Gastroesophageal sphincter (tissue), 4 donors: ENCODE results near the gene FAM241B. TPM values are rescaled to one million over a fixed set of nuclear protein-coding genes. Genes with fewer than 3 reads are reported as not detected.

Source experiments
- ATAC-seq: fragments of 150-250 bp; one replicate; pipeline ENCODE4 v1.9.1; 2016; ENCODE audit warnings: mild to moderate bottlenecking, moderate library complexity
- H3K27ac ChIP-seq, 4 donors: fragments of 200-600 bp; sonication (generic) in 3 of 4; 1 replicate in 3 of 4; 2 replicates in 1 of 4; pipeline ENCODE4 v1.5.1; 2016 to 2019
- H3K27me3 ChIP-seq: fragments of 200-600 bp; sonication (generic); one replicate; pipeline ENCODE4 v1.5.1; 2019
- H3K36me3 ChIP-seq, 2 donors: fragments of 200-600 bp; sonication (generic); one replicate each; pipeline ENCODE4 v1.5.1; 2019; ENCODE audit warnings: control low read depth in 1 of 2
- H3K4me1 ChIP-seq, 3 donors: fragments of 200-600 bp; sonication (generic); 1 replicate in 2 of 3; 2 replicates in 1 of 3; pipeline ENCODE4 v1.5.1; 2016 to 2019; ENCODE audit warnings: control low read depth in 2 of 3
- H3K4me3 ChIP-seq, 2 donors: fragments of 200-600 bp; sonication (generic); one replicate each; pipeline ENCODE4 v1.5.1; 2019; ENCODE audit warnings: mild to moderate bottlenecking in 1 of 2, moderate library complexity in 1 of 2
- H3K9me3 ChIP-seq, 3 donors: fragments of 200-600 bp; sonication (generic); one replicate each; pipeline ENCODE4 v1.5.1; 2017 to 2019; ENCODE audit warnings: control low read depth in 2 of 3
- CTCF ChIP-seq, 4 experiments: fragments of 200-600 bp in 2 of 4; fragments of 450-650 bp in 2 of 4; sonication (generic) in 1 of 4; IDR thresholded peaks; one replicate each; pipeline ENCODE4 v1.5.1; 2017 to 2019; ENCODE audit warnings: antibody characterized with exemption in 4 of 4, mild to moderate bottlenecking in 2 of 4, moderate library complexity in 2 of 4
- EP300 ChIP-seq: sonication (generic); formaldehyde crosslinking; IDR thresholded peaks from one replicate; pipeline ENCODE4 v1.6.1; 2017; ENCODE audit warnings: antibody characterized with exemption, mild to moderate bottlenecking
- POLR2A ChIP-seq, 2 donors: fragments of 450-650 bp; IDR thresholded peaks; one replicate each; pipeline ENCODE4 v1.6.1; 2017; ENCODE audit warnings: antibody characterized with exemption in 2 of 2, mild to moderate bottlenecking in 2 of 2, moderate library complexity in 1 of 2
- POLR2AphosphoS5 ChIP-seq: sonication (generic); formaldehyde crosslinking; IDR thresholded peaks from one replicate; pipeline ENCODE4 v1.6.1; 2017; ENCODE audit warnings: antibody characterized with exemption
- WGBS, 2 donors: methylation state at CpG; one replicate each; pipeline ENCODE4 v1.1.5; 2018; ENCODE audit warnings: low coverage in 1 of 2; 5-methylcytosine and 5-hydroxymethylcytosine counted together
- total RNA-seq, 4 donors: library from RNA; depleted of rRNA; stranded (reverse); fragments of >200 nt; gene quantifications; one replicate each; pipeline ENCODE4 v1.1.0, GENCODE V29; 2016

FAM241B gene
- 1 to 10 TPM in 3 of 4 donors, under 1 TPM in 1; 0.81 to 7.9 (median 5.9) TPM for total RNA-seq

GRCh38 chr10:69629897-69630650, at the start of gene FAM241B:
Gene FAM241B, plus strand, starts transcription at chr10:69630247. Its CDS starts 1,497 bp downstream, at chr10:69631744.
- Histone ChIP-seq H3K4me3 (peak within 1 kb of the TSS; percentile 66 to 79), H3K27ac (peak within 1 kb of the TSS in 3 of 4 donors; percentile 13 to 78 (median 69)), H3K27me3 (no peaks in the 10 kb centered on the region), H3K4me1 (peaks cover 0 to 23% (median 0%) of the 10 kb centered on the region in 3 donors), H3K9me3 (no peaks in the 10 kb centered on the region), H3K36me3 (peaks cover 0 to 25% of the 10 kb centered on the region in 2 donors)
- TF ChIP-seq POLR2AphosphoS5 (peak; percentile 7), EP300 (no peak), CTCF (IDR thresholded peaks at IDR 0.05) (peak; percentile 77 to 100 (median 92))
- peak; percentile 90 for ATAC-seq
- WGBS, 2 donors = 6% methylated on average over 14 of the region's 72 CpGs; no CpG with 5 or more reads in 1 of the 2 donors

GRCh38 chr10:69580435-69580834, 49.6 kb upstream of the FAM241B start:
- Histone ChIP-seq H3K36me3 (no peaks in the 10 kb centered on the region), H3K4me3 (no peak overlapping the region), H3K4me1 (no peaks in the 10 kb centered on the region), H3K27me3 (peaks cover 66% of the 10 kb centered on the region), H3K9me3 (no peaks in the 10 kb centered on the region), H3K27ac (no peak overlapping the region)
- TF ChIP-seq POLR2AphosphoS5 = no peak
- TF ChIP-seq POLR2A (IDR thresholded peaks at IDR 0.05) = no peak
- TF ChIP-seq EP300 = no peak
- no peak for TF ChIP-seq CTCF (IDR thresholded peaks at IDR 0.05)
- WGBS, 2 donors = 68 to 80% methylated on average over 5 of the region's 5 CpGs
- no peak for ATAC-seq

GRCh38 chr10:69583106-69583505, 46.9 kb upstream of the FAM241B start:
- Histone ChIP-seq H3K36me3 (no peaks in the 10 kb centered on the region), H3K4me3 (no peak overlapping the region), H3K4me1 (no peaks in the 10 kb centered on the region), H3K27ac (no peak overlapping the region), H3K27me3 (peaks cover 40% of the 10 kb centered on the region), H3K9me3 (no peaks in the 10 kb centered on the region)
- TF ChIP-seq POLR2AphosphoS5 (no peak), CTCF (IDR thresholded peaks at IDR 0.05) (no peak), POLR2A (IDR thresholded peaks at IDR 0.05) (no peak), EP300 (no peak)
- WGBS, 2 donors = 40 to 43% methylated on average over 1 of the region's 2 CpGs
- ATAC-seq = no peak

- no peak overlapping the region for H3K27ac ChIP-seq
- H3K9me3 ChIP-seq = no peaks in the 10 kb centered on the region
- H3K4me3 ChIP-seq = no peak overlapping the region
- peaks cover 24% of the 10 kb centered on the region for H3K27me3 ChIP-seq
- TF ChIP-seq POLR2A (IDR thresholded peaks at IDR 0.05) = no peak
- TF ChIP-seq POLR2AphosphoS5 = no peak
- no peak for TF ChIP-seq EP300
- TF ChIP-seq CTCF (IDR thresholded peaks at IDR 0.05) = no peak
- WGBS, 2 donors = 75 to 89% methylated on average over 2 to 3 of the region's 3 CpGs
- H3K36me3 ChIP-seq = no peaks in the 10 kb centered on the region
- H3K4me1 ChIP-seq = no peaks in the 10 kb centered on the region
- no peak for ATAC-seq
Measured at GRCh38 chr10:69584624-69585023, 45.4 kb upstream of the FAM241B start.

- Histone ChIP-seq H3K36me3 (no peaks in the 10 kb centered on the region), H3K9me3 (no peaks in the 10 kb centered on the region), H3K27ac (no peak overlapping the region), H3K27me3 (no peaks in the 10 kb centered on the region), H3K4me1 (no peaks in the 10 kb centered on the region), H3K4me3 (no peak overlapping the region)
- WGBS, 2 donors = 4 to 19% methylated on average over 2 to 3 of the region's 3 CpGs
- no peak for ATAC-seq
- TF ChIP-seq EP300 = no peak
- no peak for TF ChIP-seq CTCF (IDR thresholded peaks at IDR 0.05)
- TF ChIP-seq POLR2A (IDR thresholded peaks at IDR 0.05) = no peak
- TF ChIP-seq POLR2AphosphoS5 = no peak
Measured at GRCh38 chr10:69588358-69588757, 41.7 kb upstream of the FAM241B start.
